ENCODE data around the gene LRRC27. TPM values are rescaled to one million over a fixed set of nuclear protein-coding genes. Genes with fewer than 3 reads are reported as not detected.

The LRRC27 gene
- total RNA-seq, 2 experiments from 2014 or later, result 2.4 to 2.8 TPM

GRCh38 chr10:132346806-132347205, 14.8 kb downstream of the LRRC27 start:
- Histone ChIP-seq H3K36me3 (ENCODE audit: insufficient read depth, low read length) (peaks cover 6% of the 10 kb centered on the region), H3K4me1 (ENCODE audit: insufficient read depth, low read length) (no peaks in the 10 kb centered on the region), H3K9me3 (ENCODE audit: control insufficient read depth in 1 of 2, insufficient read depth in 1 of 2, low read length in 2 of 2) (peaks cover 0 to 5% of the 10 kb centered on the region in 2 experiments), H3K4me3 (ENCODE audit: low read length) (no peak overlapping the region), H3K27ac (ENCODE audit: low read depth in 1 of 2, low read length in 2 of 2) (no peak overlapping the region), H3K27me3 (ENCODE audit: control insufficient read depth in 1 of 2, insufficient read depth in 2 of 2, low read length in 2 of 2) (no peaks in the 10 kb centered on the region)
- H3K4me3 Mint-ChIP-seq, result no peak overlapping the region
- no peaks in the 10 kb centered on the region for H3K9me3 Mint-ChIP-seq
- H3K36me3 Mint-ChIP-seq (ENCODE audit: low read depth), result peaks cover 22% of the 10 kb centered on the region
- TF ChIP-seq, protein P1, sequence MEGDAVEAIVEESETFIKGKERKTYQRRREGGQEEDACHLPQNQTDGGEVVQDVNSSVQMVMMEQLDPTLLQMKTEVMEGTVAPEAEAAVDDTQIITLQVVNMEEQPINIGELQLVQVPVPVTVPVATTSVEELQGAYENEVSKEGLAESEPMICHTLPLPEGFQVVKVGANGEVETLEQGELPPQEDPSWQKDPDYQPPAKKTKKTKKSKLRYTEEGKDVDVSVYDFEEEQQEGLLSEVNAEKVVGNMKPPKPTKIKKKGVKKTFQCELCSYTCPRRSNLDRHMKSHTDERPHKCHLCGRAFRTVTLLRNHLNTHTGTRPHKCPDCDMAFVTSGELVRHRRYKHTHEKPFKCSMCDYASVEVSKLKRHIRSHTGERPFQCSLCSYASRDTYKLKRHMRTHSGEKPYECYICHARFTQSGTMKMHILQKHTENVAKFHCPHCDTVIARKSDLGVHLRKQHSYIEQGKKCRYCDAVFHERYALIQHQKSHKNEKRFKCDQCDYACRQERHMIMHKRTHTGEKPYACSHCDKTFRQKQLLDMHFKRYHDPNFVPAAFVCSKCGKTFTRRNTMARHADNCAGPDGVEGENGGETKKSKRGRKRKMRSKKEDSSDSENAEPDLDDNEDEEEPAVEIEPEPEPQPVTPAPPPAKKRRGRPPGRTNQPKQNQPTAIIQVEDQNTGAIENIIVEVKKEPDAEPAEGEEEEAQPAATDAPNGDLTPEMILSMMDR (IDR thresholded peaks at IDR 0.05), result no peak
- no peaks in the 10 kb centered on the region for H3K27me3 Mint-ChIP-seq
- ATAC-seq (ENCODE audit: poor library complexity), result no peak
- no peak overlapping the region for H3K27ac Mint-ChIP-seq
- intact Hi-C loops (cut with DNase I, micrococcal nuclease), result no loop called here
- DNase-seq, result no peak
- CTCF ChIA-PET, result no interaction called here
- POLR2A ChIA-PET, result no interaction called here
- H3K4me1 Mint-ChIP-seq (ENCODE audit: low read depth), result no peaks in the 10 kb centered on the region

DNA sequence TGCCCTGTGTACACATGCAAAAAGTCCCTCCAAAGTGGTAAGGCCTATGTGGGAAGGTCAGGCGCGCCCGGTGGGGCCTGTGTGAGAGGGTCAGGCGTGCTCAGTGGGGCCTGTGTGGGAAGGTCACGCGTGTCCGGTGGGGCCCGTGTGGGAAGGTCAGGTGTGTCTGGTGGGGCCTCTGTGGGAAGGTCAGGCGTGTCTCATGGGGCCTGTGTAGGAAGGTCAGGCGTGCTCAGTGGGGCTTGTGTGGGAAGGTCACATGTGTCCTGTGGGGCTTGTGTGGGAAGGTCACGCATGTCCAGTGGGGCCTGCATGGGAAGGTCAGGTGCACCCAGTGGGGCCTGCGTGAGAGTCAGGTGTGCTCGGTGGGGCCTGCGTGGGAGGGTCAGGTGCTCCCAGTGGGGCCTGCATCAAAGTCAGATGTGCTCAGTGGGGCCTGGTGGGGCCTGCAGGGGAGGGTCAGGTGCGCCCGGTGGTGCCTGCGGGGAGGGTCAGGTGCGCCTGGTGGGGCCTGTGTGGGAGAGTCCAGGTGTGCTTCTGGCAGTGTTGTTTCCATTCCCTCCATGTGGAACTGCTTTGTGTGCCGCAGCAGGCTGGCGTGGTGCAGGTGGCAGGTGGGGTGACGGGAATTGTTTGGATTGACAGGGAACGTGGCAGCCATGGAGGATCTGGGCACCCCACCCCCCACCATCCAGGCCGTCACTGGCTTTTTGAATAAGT, 15.4 kb downstream of the LRRC27 start:
- Histone ChIP-seq H3K27ac (ENCODE audit: low read depth in 1 of 2, low read length in 2 of 2) (no peak overlapping the region), H3K4me1 (ENCODE audit: insufficient read depth, low read length) (no peaks in the 10 kb centered on the region), H3K4me3 (ENCODE audit: low read length) (no peak overlapping the region), H3K36me3 (ENCODE audit: insufficient read depth, low read length) (peaks cover 6% of the 10 kb centered on the region), H3K27me3 (ENCODE audit: control insufficient read depth in 1 of 2, insufficient read depth in 2 of 2, low read length in 2 of 2) (no peaks in the 10 kb centered on the region), H3K9me3 (ENCODE audit: control insufficient read depth in 1 of 2, insufficient read depth in 1 of 2, low read length in 2 of 2) (peaks cover 0 to 2% of the 10 kb centered on the region in 2 experiments)
- Mint-ChIP-seq H3K27me3 (no peaks in the 10 kb centered on the region), H3K4me3 (no peak overlapping the region), H3K27ac (no peak overlapping the region), H3K36me3 (ENCODE audit: low read depth) (peaks cover 19% of the 10 kb centered on the region), H3K9me3 (no peaks in the 10 kb centered on the region), H3K4me1 (ENCODE audit: low read depth) (no peaks in the 10 kb centered on the region)
- DNase-seq (no peak), ATAC-seq (ENCODE audit: poor library complexity) (no peak)
- TF ChIP-seq, protein P1 (IDR thresholded peaks at IDR 0.05), result no peak
- CTCF ChIA-PET, result no interaction called here
- intact Hi-C loops (cut with DNase I, micrococcal nuclease), result no loop called here
- POLR2A ChIA-PET, result no interaction called here

DNA sequence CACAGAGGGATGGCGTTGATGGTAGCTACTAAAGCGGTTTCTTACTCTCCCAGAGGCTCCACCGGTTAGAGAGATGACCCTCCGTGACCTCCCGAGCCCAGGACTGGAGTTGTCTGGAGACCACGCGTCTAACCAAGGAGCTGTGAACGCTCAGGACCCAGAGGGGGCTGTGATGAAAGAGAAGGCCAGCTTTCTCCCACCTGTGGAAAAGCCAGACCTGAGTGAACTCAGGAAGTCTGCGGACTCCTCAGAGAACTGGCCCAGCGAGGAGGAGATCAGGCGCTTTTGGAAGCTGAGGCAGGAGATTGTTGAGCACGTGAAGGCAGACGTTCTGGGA, 15.9 kb downstream of the LRRC27 start:
- DNase-seq (no peak), ATAC-seq (ENCODE audit: poor library complexity) (no peak)
- no peaks in the 10 kb centered on the region for H3K4me1 Mint-ChIP-seq (ENCODE audit: low read depth)
- Histone ChIP-seq H3K27me3 (ENCODE audit: control insufficient read depth in 1 of 2, insufficient read depth in 2 of 2, low read length in 2 of 2) (no peaks in the 10 kb centered on the region), H3K27ac (ENCODE audit: low read depth in 1 of 2, low read length in 2 of 2) (no peak overlapping the region), H3K36me3 (ENCODE audit: insufficient read depth, low read length) (peaks cover 6% of the 10 kb centered on the region), H3K4me1 (ENCODE audit: insufficient read depth, low read length) (peaks cover 4% of the 10 kb centered on the region), H3K9me3 (ENCODE audit: control insufficient read depth in 1 of 2, insufficient read depth in 1 of 2, low read length in 2 of 2) (no peaks in the 10 kb centered on the region), H3K4me3 (ENCODE audit: low read length) (no peak overlapping the region)
- TF ChIP-seq, protein P1 (IDR thresholded peaks at IDR 0.05), result no peak
- POLR2A ChIA-PET, result no interaction called here
- peaks cover 16% of the 10 kb centered on the region for H3K36me3 Mint-ChIP-seq (ENCODE audit: low read depth)
- H3K27me3 Mint-ChIP-seq, result no peaks in the 10 kb centered on the region
- H3K4me3 Mint-ChIP-seq, result no peak overlapping the region
- no peak overlapping the region for H3K27ac Mint-ChIP-seq
- no peaks in the 10 kb centered on the region for H3K9me3 Mint-ChIP-seq
- intact Hi-C loops (cut with DNase I, micrococcal nuclease), result no loop called here
- CTCF ChIA-PET, result interaction anchor here (0.5 kb wide), 1 partner anchor 17 kb away, joined by 5 read pairs; no protein-coding TSS in a partner anchor
